ENCODE results near the gene SMPDL3B.

GRCh38 chr1:27971674-27972073 is 36.9 kb downstream of the SMPDL3B start:
- no peak for TF ChIP-seq POLR2A (IDR thresholded peaks at IDR 0.05)
- TF ChIP-seq CTCF (IDR thresholded peaks at IDR 0.05), result no peak

Measured in right lobe of liver (tissue), 4 donors.